ENCODE data around the gene GET4.

- no peak for TF ChIP-seq CHD1 (IDR thresholded peaks at IDR 0.05; ENCODE audit: low read depth, low read length)
- no peak for TF ChIP-seq POLR2A (IDR thresholded peaks at IDR 0.05; ENCODE audit: low read depth, low read length)
- no peak for TF ChIP-seq CTCF (conservative IDR thresholded peaks at IDR 0.05; ENCODE audit: low read depth, low read length)
- TF ChIP-seq USF2 (IDR thresholded peaks at IDR 0.05; ENCODE audit: low read depth, low read length) = no peak
- TF ChIP-seq CEBPB (IDR thresholded peaks at IDR 0.05; ENCODE audit: low read depth, low read length) = no peak
- no peak for TF ChIP-seq MAZ (IDR thresholded peaks at IDR 0.05; ENCODE audit: borderline replicate concordance, low read depth, low read length)
These were observed 42.6 kb upstream of the GET4 start for GRCh38 chr7:833601-834258.

All from IMR-90 (cell line).